ENCODE results near the gene RAB1B.

DNA sequence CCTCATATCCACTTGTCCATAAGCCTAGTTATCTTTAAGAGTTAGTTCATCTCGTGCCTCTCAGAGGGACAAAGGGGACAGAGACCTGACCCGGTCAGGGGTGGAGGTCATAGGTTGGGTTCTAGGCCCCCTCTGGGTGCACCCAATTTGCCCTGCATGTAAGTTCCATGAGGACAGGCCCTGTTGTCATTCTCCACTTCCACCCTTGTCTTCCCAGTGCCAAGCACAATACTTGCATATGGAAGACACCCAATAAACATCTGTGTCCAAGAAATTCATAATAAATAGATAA is 21.8 kb downstream of the RAB1B start:
- TF ChIP-seq, protein P1, sequence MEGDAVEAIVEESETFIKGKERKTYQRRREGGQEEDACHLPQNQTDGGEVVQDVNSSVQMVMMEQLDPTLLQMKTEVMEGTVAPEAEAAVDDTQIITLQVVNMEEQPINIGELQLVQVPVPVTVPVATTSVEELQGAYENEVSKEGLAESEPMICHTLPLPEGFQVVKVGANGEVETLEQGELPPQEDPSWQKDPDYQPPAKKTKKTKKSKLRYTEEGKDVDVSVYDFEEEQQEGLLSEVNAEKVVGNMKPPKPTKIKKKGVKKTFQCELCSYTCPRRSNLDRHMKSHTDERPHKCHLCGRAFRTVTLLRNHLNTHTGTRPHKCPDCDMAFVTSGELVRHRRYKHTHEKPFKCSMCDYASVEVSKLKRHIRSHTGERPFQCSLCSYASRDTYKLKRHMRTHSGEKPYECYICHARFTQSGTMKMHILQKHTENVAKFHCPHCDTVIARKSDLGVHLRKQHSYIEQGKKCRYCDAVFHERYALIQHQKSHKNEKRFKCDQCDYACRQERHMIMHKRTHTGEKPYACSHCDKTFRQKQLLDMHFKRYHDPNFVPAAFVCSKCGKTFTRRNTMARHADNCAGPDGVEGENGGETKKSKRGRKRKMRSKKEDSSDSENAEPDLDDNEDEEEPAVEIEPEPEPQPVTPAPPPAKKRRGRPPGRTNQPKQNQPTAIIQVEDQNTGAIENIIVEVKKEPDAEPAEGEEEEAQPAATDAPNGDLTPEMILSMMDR (IDR thresholded peaks at IDR 0.05), result no peak
- no peak for TF ChIP-seq POLR2A (IDR thresholded peaks at IDR 0.05)

Measured in transverse colon (tissue), 3 donors.